H1 (cell line): ENCODE data around the gene ZNF202.

Source experiments
- ATF3 ChIP-seq: IDR thresholded peaks from 2 replicates; pipeline ENCODE4 v1.6.1; 2011; ENCODE audit warnings: low read depth, mild to moderate bottlenecking, low read length; ENCODE audit not compliant: insufficient read depth
- BRCA1 ChIP-seq: IDR thresholded peaks from 2 replicates; pipeline ENCODE4 v1.6.1; 2012; ENCODE audit warnings: low read depth, low read length, improper control_type of control experiment
- CTCF ChIP-seq, 3 experiments: IDR thresholded peaks; 1 replicate in 2 of 3; 2 replicates in 1 of 3; pipeline versions ENCODE4 v1.5.1 to v1.6.1; 2011; ENCODE audit warnings: low read length in 3 of 3, mild to moderate bottlenecking in 3 of 3, inconsistent platforms in 2 of 3, low read depth in 1 of 3, moderate library complexity in 1 of 3; ENCODE audit not compliant: insufficient read depth in 1 of 3; ENCODE audit errors: control extremely low read depth in 1 of 3
- MAX ChIP-seq: IDR thresholded peaks from 2 replicates; pipeline ENCODE4 v1.6.1; 2012; ENCODE audit warnings: inconsistent platforms
- RAD21 ChIP-seq, 2 experiments: IDR thresholded peaks in 1 of 2; conservative IDR thresholded peaks in 1 of 2; 2 replicates each; pipeline ENCODE4 v1.6.1; 2011; ENCODE audit warnings: low read depth in 2 of 2, low read length in 2 of 2, improper control_type of control experiment in 1 of 2, inconsistent platforms in 1 of 2, mild to moderate bottlenecking in 1 of 2, moderate library complexity in 1 of 2

DNA sequence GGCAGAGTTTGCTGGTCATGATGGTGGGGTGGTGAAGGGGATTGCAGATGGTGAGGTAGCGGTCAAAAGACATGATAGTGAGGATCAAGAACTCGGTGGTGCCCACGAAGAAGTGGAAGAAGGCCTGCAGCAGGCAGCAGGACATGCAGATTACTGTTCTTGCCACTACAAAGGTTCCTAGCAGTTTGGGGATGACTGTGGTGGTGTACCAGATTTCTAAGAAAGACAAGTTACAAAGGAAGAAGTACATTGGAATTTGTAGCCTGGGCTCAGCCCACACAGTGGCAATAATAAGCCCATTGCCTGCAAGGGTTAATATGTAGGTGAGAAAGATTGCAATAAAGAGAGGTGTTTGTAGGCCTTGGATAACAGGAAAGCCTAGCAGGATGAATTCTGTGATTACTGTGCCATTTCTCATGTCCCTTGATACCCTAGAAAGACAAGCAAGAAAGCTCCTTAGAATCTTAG, 12.7 kb upstream of the ZNF202 start, which contains the start of gene OR6X1:
- no peak for TF ChIP-seq CTCF (IDR thresholded peaks at IDR 0.05; ENCODE audit: control extremely low read depth in 1 of 3, insufficient read depth in 1 of 3, low read depth in 1 of 3, low read length in 3 of 3)
- TF ChIP-seq RAD21 (IDR thresholded peaks at IDR 0.05 in 1 of 2, conservative IDR thresholded peaks at IDR 0.05 in 1 of 2; ENCODE audit: low read depth in 2 of 2, low read length in 2 of 2): no peak
- TF ChIP-seq ATF3: no peak
- no peak for TF ChIP-seq BRCA1
- TF ChIP-seq MAX: no peak
